Subcutaneous adipose tissue (tissue), 4 donors: Measurements from ENCODE around the gene PTPRD. TPM values are rescaled to one million over a fixed set of nuclear protein-coding genes. Genes with fewer than 3 reads are reported as not detected.

Source experiments
- total RNA-seq, 4 donors: library from RNA; depleted of rRNA; stranded (reverse); fragments of >200 nt; gene quantifications; one replicate each; pipeline ENCODE4 v1.1.0, GENCODE V29; 2016
- TF ChIP-seq, protein P1 (sequence below): fragments of 450-650 bp; IDR thresholded peaks from one replicate; pipeline ENCODE4 v1.5.1; 2016; ENCODE audit warnings: low read depth, mild to moderate bottlenecking, control low read depth, antibody characterized with exemption, moderate library complexity

Gene PTPRD
- total RNA-seq, 4 donors from 2014 or later = 5.1 to 17.3 (median 12.1) TPM

DNA sequence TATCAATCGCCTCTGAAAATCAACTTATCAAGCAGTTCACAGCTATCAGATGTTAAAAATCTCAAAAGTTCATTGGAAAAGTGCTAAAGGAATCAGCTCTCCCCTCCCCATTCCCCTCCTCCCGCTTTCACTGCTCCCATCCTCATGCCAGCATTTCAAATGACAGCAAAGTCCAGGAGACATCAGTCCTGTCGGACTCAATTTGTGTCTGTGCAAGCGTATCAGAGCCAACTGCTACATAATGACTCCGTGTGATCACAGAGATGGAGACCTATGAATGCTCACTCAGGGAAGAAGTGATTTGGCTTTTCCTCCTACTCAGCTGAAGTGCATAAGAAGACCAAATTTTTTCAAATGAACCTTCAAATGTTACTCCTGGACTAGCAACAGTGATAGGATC is 1876.0 kb downstream of the PTPRD start:
- TF ChIP-seq, protein P1, sequence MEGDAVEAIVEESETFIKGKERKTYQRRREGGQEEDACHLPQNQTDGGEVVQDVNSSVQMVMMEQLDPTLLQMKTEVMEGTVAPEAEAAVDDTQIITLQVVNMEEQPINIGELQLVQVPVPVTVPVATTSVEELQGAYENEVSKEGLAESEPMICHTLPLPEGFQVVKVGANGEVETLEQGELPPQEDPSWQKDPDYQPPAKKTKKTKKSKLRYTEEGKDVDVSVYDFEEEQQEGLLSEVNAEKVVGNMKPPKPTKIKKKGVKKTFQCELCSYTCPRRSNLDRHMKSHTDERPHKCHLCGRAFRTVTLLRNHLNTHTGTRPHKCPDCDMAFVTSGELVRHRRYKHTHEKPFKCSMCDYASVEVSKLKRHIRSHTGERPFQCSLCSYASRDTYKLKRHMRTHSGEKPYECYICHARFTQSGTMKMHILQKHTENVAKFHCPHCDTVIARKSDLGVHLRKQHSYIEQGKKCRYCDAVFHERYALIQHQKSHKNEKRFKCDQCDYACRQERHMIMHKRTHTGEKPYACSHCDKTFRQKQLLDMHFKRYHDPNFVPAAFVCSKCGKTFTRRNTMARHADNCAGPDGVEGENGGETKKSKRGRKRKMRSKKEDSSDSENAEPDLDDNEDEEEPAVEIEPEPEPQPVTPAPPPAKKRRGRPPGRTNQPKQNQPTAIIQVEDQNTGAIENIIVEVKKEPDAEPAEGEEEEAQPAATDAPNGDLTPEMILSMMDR = no peak

DNA sequence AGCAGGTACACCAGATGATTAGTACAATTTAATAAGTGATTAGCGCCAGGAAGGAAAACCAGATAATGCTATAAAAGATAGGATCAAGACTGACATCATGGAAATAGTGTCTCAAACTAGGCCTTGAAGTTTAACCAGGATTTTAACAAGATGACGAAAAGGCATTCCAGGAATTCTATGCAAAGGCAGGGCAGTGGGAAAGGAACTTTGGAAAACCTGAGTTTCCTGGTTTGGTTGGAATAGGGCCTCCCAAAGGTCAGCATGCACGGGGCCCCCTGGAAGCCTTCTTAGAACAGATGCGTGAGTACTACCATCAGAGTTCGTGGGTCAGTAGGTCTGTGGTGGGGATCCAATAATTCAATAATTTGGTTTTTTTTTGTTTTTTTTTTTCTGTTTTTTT is 1878.0 kb downstream of the PTPRD start:
- TF ChIP-seq, protein P1 = no peak

DNA sequence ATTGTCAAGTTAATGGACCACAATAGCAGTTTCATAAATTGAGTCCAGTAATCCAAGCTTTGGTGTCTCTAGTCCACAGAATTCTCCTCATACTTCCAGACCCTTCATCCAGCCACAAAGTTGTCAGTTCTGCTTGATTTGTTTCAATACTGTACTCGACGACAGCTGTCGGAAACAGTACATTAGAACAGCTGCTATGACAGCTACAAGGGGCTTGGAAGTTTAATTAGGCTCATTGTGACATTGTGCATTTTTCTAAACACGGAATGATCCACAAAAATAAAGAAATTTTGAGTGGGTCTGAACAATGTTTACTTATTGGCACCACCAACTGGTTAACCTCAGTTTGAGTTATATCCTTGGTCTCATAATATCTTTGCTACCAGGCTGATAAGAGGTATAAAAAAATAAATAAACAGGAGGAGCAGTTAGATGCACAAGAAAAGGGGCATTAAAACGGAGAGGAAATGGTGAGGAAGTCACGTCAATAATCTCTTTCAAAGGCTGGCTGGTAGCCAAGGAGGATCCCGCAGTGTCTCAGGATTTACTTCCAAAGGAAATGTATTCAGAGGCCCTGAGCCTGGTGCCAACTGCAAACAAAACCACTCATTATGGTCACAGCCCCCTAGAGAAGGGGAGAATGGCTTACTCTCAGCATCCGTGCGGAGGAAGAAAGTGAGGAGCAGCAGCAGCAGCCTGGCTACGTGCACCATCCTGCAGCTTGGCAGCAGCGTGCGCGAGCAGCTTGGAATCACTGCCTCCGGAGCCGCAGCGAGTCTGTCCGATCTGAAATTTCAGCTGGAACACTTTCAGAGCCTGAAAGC is 1879.5 kb downstream of the PTPRD start:
- TF ChIP-seq, protein P1 = no peak

DNA sequence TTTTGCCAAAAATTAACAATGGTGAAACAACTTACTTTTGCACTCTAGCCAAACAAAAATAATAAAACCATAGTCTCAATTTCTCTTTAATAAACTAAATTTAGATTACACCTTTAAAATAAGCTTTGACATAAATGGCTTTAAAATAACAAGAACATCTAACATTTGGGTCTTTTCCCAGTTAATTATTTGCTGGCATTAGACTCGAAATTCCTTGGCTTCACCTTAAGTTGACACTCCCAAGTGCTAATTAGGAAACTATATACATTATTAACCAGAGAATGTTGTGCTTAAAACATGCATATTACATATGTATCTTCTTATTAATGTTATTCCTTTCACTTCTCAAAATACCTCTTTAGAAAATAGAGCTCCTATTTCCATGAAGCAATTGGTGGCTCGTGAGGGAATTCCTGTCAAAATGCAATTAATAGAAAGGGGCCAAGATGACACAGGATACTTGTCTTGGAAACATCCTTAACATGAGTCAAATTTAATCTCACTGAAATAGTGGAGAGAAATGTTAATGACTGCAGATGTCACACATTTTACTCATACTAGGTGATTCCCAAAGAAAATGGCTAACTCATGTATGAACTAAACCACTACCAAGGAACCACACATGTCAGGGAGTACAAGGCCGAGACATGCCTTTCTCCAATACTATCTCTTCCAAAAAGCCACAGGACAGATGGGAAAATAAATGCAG is 1880.3 kb downstream of the PTPRD start:
- TF ChIP-seq, protein P1 = no peak

DNA sequence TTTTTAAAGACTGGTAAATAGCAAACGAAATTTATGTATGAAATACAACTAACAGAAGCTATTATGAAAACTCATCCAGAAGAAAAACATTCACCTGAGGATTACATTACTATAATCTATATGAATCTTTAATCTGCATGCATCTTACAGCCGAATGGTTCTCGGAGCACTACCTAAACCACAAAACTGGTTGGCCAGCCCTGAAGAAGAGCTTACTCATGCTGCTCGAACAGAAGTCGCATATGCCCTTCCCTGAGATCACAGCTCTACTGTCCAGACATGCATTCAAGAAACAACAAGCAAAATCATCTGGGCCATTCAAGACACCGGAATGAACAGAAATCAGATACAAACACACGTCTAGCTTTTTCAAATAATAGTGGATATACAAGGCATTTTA is 1882.2 kb downstream of the PTPRD start:
- TF ChIP-seq, protein P1 = no peak

DNA sequence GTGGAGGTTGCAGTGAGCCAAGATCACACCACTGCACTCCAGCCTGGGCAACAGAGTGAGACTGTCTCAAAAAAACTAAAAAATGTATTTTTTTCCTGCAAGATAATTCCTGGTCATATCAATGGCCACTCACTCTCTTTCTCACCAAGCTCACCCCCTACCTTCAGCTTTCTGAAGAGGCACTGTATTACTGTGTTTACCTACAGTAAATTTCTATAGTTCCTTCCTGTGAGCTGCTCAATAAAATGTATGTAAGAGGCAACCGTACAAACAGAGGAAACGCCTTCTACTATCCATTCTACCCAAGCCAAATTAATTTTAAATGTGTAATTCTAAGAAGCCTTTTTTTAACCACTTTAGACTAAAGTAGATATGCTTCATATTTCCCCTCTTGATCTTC is 1883.9 kb downstream of the PTPRD start:
- TF ChIP-seq, protein P1 = no peak

DNA sequence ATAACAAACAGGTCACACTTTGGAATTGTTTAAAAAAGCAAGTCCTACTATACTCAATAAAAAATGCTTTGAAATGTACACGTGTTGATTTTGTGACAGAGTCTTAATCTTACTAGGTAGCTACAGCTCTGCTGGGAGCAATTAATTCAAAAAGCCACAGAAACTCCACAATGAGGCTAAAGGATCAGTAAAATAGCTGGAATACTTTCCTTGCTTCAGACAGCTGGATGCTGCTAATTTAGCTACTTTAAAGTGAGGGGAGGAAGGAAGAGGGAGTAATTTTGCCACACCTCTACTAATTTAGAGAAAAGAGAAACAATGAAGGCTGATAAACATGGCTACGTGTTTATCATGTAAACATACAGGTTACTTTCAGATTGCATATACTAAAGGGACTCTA is 1885.6 kb downstream of the PTPRD start:
- TF ChIP-seq, protein P1 = no peak
